Smooth muscle cell (in vitro differentiated cells): Measurements from ENCODE around the gene MND1. TPM values are rescaled to one million over a fixed set of nuclear protein-coding genes. Genes with fewer than 3 reads are reported as not detected.
A peak's percentile ranks its signal among the peaks of the same experiment; 100 is the strongest.

Experiments
- DNase-seq: peaks from one replicate; lab custom pipeline; 2025; ENCODE audit not compliant: unreplicated experiment; lab: John Stamatoyannopoulos, UW
- H2AFZ ChIP-seq: fragments of 200-600 bp; sonication (generic); 2 replicates; pipeline ENCODE4 v1.6.0; 2016; ENCODE audit warnings: antibody characterized with exemption, low read depth, mild to moderate bottlenecking
- H3F3A ChIP-seq: fragments of 200-600 bp; sonication (generic); 2 replicates; pipeline ENCODE4 v1.6.0; 2017; ENCODE audit warnings: antibody characterized with exemption, low read depth
- H3K27ac ChIP-seq: fragments of 200-600 bp; sonication (generic); 2 replicates; pipeline ENCODE4 v1.5.1; 2016; ENCODE audit warnings: low read depth, mild to moderate bottlenecking
- H3K27me3 ChIP-seq: fragments of 200-600 bp; sonication (generic); 2 replicates; pipeline ENCODE4 v1.6.1; 2016; ENCODE audit warnings: low read depth, mild to moderate bottlenecking
- H3K36me3 ChIP-seq: fragments of 200-600 bp; sonication (generic); 2 replicates; pipeline ENCODE4 v1.5.1; 2016; ENCODE audit warnings: low read depth
- H3K4me1 ChIP-seq: fragments of 200-600 bp; sonication (generic); 2 replicates; pipeline ENCODE4 v1.5.1; 2016; ENCODE audit warnings: low read depth
- H3K4me2 ChIP-seq: fragments of 200-600 bp; sonication (generic); 2 replicates; pipeline ENCODE4 v1.6.0; 2016; ENCODE audit warnings: mild to moderate bottlenecking
- H3K4me3 ChIP-seq: fragments of 200-600 bp; sonication (generic); 2 replicates; pipeline ENCODE4 v1.5.1; 2016; ENCODE audit warnings: mild to moderate bottlenecking
- H3K79me2 ChIP-seq: fragments of 200-600 bp; sonication (generic); 2 replicates; pipeline ENCODE4 v1.6.0; 2016; ENCODE audit warnings: low read depth, mild to moderate bottlenecking
- H3K9ac ChIP-seq: fragments of 200-600 bp; sonication (generic); 2 replicates; pipeline ENCODE4 v1.6.0; 2016; ENCODE audit warnings: low read depth
- H3K9me3 ChIP-seq: fragments of 200-600 bp; sonication (generic); replicated peaks from 2 replicates; pipeline ENCODE4 v1.5.1; 2016; ENCODE audit warnings: low read depth
- H4K20me1 ChIP-seq: fragments of 200-600 bp; sonication (generic); 2 replicates; pipeline ENCODE4 v1.6.0; 2016; ENCODE audit warnings: low read depth
- WGBS: methylation state at CpG from one replicate; pipeline ENCODE4 v1.1.7; 2016; ENCODE audit warnings: low lambda C conversion rate; 5-methylcytosine and 5-hydroxymethylcytosine counted together
- polyA plus RNA-seq: library from polyadenylated mRNA; unstranded; fragments of >200 nt; fragmentation: Nextera tagmentation; extraction: Ambion mirVana; gene quantifications from 2 replicates; pipeline ENCODE4 v1.2.1, GENCODE V29; 2016
- total RNA-seq: library from RNA; depleted of rRNA; stranded (reverse); fragments of >200 nt; gene quantifications from 2 replicates; pipeline ENCODE4 v1.2.3, GENCODE V29; 2014
- TF ChIP-seq, protein P1 (sequence below): fragments of 200-600 bp; sonication (generic); IDR thresholded peaks from 2 replicates; pipeline ENCODE4 v1.5.1; 2017; ENCODE audit warnings: borderline replicate concordance, mild to moderate bottlenecking, antibody characterized with exemption; ENCODE audit not compliant: insufficient read depth, poor library complexity, severe bottlenecking

MND1 gene
- total and polyA plus RNA-seq, 2 experiments from 2014 or later = 1.7 to 3.1 TPM

DNA sequence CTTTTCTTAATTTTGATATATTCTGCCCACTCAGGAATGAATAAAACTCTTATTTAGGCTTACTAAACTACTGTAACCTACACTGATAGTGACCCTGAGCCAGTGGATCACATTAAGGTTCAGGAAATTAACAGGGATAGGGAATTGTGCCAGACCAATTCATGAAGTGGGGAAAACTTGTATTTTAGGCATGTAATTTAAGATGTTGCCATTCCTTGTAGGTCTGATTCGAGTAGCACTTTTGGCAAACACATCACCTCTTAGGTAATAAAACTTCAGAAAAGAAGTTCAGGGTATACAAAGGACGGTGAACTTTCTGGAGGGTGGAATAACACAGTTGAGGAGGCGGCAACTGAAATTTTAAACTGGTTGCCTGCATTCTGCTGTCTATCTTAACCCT lies 54.9 kb downstream of the MND1 start:
- TF ChIP-seq, protein P1, sequence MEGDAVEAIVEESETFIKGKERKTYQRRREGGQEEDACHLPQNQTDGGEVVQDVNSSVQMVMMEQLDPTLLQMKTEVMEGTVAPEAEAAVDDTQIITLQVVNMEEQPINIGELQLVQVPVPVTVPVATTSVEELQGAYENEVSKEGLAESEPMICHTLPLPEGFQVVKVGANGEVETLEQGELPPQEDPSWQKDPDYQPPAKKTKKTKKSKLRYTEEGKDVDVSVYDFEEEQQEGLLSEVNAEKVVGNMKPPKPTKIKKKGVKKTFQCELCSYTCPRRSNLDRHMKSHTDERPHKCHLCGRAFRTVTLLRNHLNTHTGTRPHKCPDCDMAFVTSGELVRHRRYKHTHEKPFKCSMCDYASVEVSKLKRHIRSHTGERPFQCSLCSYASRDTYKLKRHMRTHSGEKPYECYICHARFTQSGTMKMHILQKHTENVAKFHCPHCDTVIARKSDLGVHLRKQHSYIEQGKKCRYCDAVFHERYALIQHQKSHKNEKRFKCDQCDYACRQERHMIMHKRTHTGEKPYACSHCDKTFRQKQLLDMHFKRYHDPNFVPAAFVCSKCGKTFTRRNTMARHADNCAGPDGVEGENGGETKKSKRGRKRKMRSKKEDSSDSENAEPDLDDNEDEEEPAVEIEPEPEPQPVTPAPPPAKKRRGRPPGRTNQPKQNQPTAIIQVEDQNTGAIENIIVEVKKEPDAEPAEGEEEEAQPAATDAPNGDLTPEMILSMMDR = no peak
- H2AFZ ChIP-seq = no peak overlapping the region
- WGBS = 95% methylated on average over 3 of the region's 3 CpGs

DNA sequence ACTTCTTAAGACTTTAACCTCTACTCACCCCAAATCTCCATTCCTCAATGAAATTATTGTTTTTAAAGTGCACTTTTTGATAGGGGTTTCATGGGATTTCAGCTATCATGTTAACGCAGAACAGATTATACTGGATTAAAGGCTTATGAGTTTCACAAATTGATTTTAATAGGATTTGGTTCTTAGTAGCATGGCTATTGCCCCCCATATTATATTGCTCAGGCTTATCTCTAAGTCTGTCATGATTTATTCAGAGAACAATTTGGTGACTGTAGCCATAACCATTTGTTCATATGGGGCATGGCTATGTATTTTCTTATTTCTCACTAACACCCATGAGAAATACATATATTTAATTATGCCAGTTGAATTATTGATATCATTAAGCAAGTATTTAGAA lies 57.0 kb downstream of the MND1 start:
- no peak for DNase-seq
- 57% methylated on average over 1 of the region's 1 CpG for WGBS
- Histone ChIP-seq H3K9me3 (no peaks in the 10 kb centered on the region), H3K36me3 (no peaks in the 10 kb centered on the region), H3F3A (no peaks in the 10 kb centered on the region), H3K4me3 (no peak overlapping the region), H3K4me2 (no peak overlapping the region), H4K20me1 (no peaks in the 10 kb centered on the region), H3K9ac (no peak overlapping the region), H3K27me3 (no peaks in the 10 kb centered on the region), H3K4me1 (no peaks in the 10 kb centered on the region), H3K27ac (peak overlapping the region; percentile 86), H2AFZ (no peak overlapping the region), H3K79me2 (no peaks in the 10 kb centered on the region)
- TF ChIP-seq, protein P1 = no peak

More for the DNA sequence above, 54.9 kb downstream of the MND1 start:
- Histone ChIP-seq H3K4me2 (no peak overlapping the region), H3K9ac (no peak overlapping the region), H3K9me3 (no peaks in the 10 kb centered on the region), H3K79me2 (no peaks in the 10 kb centered on the region), H3K4me3 (no peak overlapping the region), H3F3A (no peaks in the 10 kb centered on the region), H3K27me3 (no peaks in the 10 kb centered on the region), H4K20me1 (no peaks in the 10 kb centered on the region), H3K4me1 (no peaks in the 10 kb centered on the region), H3K27ac (no peak overlapping the region), H3K36me3 (no peaks in the 10 kb centered on the region)
- no peak for DNase-seq

DNA sequence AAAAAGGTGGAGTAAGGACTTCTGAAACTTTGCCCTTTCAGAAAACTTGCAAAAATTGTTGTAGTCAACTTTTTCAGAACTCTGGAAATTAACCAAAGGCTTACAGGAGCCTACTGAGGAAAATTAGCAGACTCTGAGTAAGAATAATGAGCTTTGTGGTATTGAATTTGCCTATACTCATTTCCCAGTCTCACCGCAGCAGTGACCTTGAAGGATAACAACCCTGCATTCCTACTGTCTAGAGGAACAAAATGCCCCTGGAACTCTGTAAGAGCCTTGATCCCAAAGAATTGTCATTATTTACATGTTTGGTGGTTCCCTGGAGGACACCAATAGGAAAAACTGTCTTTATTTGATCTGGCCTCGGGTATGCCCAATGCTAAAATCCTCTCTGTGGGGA lies 57.9 kb downstream of the MND1 start:
- H3K4me1 ChIP-seq = no peaks in the 10 kb centered on the region
- DNase-seq = no peak
- no peaks in the 10 kb centered on the region for H3F3A ChIP-seq
- no peak overlapping the region for H3K4me3 ChIP-seq
- H3K4me2 ChIP-seq = peak overlapping the region; percentile 26
- TF ChIP-seq, protein P1 = no peak
- H2AFZ ChIP-seq = no peak overlapping the region
- H3K9me3 ChIP-seq = no peaks in the 10 kb centered on the region
- no peak overlapping the region for H3K9ac ChIP-seq
- no peaks in the 10 kb centered on the region for H3K79me2 ChIP-seq
- no peaks in the 10 kb centered on the region for H3K27me3 ChIP-seq
- peak overlapping the region; percentile 86 for H3K27ac ChIP-seq
- 33% methylated on average over 2 of the region's 2 CpGs for WGBS
- H4K20me1 ChIP-seq = no peaks in the 10 kb centered on the region
- H3K36me3 ChIP-seq = no peaks in the 10 kb centered on the region

DNA sequence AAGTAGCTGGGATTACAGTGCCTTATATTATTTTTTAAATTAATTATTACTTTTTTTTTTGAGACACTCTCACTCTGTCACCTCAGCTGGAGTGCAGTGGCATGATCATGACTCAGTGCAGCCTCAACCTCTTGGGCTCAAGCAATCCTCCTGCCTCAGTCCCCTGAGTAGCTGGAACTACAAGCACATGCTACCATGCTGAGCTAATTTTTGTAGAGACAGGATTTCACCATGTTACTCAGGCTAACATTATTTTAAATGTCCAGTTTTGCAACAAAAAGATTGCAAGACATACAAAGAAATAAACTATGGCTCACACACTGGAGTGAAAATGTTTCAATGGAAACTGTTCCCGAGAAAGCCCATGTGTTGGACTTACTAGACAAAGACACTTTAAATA lies 59.2 kb downstream of the MND1 start:
- H2AFZ ChIP-seq = no peak overlapping the region
- DNase-seq = no peak
- H3K4me1 ChIP-seq = no peaks in the 10 kb centered on the region
- no peaks in the 10 kb centered on the region for H4K20me1 ChIP-seq
- H3K36me3 ChIP-seq = no peaks in the 10 kb centered on the region
- no peaks in the 10 kb centered on the region for H3K9me3 ChIP-seq
- no peaks in the 10 kb centered on the region for H3F3A ChIP-seq
- TF ChIP-seq, protein P1 = no peak
- H3K27ac ChIP-seq = peak overlapping the region; percentile 86
- H3K4me3 ChIP-seq = no peak overlapping the region
- H3K79me2 ChIP-seq = no peaks in the 10 kb centered on the region
- no peaks in the 10 kb centered on the region for H3K27me3 ChIP-seq
- H3K4me2 ChIP-seq = no peak overlapping the region
- 97% methylated on average over 1 of the region's 1 CpG for WGBS
- no peak overlapping the region for H3K9ac ChIP-seq
